H1 (cell line): ENCODE measurements around the gene NAXD. TPM values are rescaled to one million over a fixed set of nuclear protein-coding genes. Genes with fewer than 3 reads are reported as not detected.

Source experiments
- CTCF ChIA-PET: fragments of 300-600 bp; sonication (Branson Sonifier 250); formaldehyde crosslinking; loops from one replicate; lab custom pipeline; 2021; ENCODE audit not compliant: partially characterized antibody; lab: Charles Lee
- POLR2A ChIA-PET: fragments of 300-600 bp; sonication (Branson Sonifier 250); formaldehyde crosslinking; loops from one replicate; lab custom pipeline; 2021; ENCODE audit warnings: inconsistent platforms; ENCODE audit not compliant: partially characterized antibody; lab: Charles Lee
- DNase-seq, 2 experiments: peaks; one replicate each; pipeline versions ENCODE4 v3.0.0 to v3.0.0-alpha.2; 2010 to 2022; ENCODE audit warnings: low spot score in 2 of 2, low read depth in 1 of 2, mixed read lengths in 1 of 2
- FAIRE-seq: peaks from 2 replicates; lab custom pipeline; 2011; peaks lifted over from hg19 to GRCh38; lab: Jason Lieb, UNC
- H2AFZ ChIP-seq: 2 replicates; pipeline ENCODE4 v1.8.1; 2012; ENCODE audit warnings: low read length, inconsistent platforms
- H2AK5ac ChIP-seq: 2 replicates; pipeline ENCODE4 v1.6.1; 2013; ENCODE audit warnings: low read depth, low read length
- H2BK120ac ChIP-seq: replicated peaks from 2 replicates; pipeline ENCODE3; 2013; ENCODE audit warnings: low read depth, low read length, inconsistent platforms
- H2BK12ac ChIP-seq: 2 replicates; pipeline ENCODE4 v1.6.1; 2013; ENCODE audit warnings: low read depth, low read length
- H2BK15ac ChIP-seq: 2 replicates; pipeline ENCODE4 v1.6.1; 2013; ENCODE audit warnings: low read length
- H2BK20ac ChIP-seq: 2 replicates; pipeline ENCODE4 v1.6.1; 2013; ENCODE audit warnings: low read length
- H2BK5ac ChIP-seq: 2 replicates; pipeline ENCODE4 v1.6.1; 2013; ENCODE audit warnings: low read depth, low read length
- H3K14ac ChIP-seq: 2 replicates; pipeline ENCODE4 v1.6.1; 2013; ENCODE audit warnings: inconsistent platforms; ENCODE audit not compliant: insufficient read length
- H3K18ac ChIP-seq: 2 replicates; pipeline ENCODE4 v1.6.1; 2013; ENCODE audit warnings: low read length; ENCODE audit errors: extremely low read depth
- H3K23ac ChIP-seq: 2 replicates; pipeline ENCODE4 v1.6.1; 2013; ENCODE audit warnings: inconsistent platforms; ENCODE audit not compliant: insufficient read length
- H3K23me2 ChIP-seq: 2 replicates; pipeline ENCODE4 v1.6.1; 2013; ENCODE audit warnings: low read depth, low read length
- H3K27ac ChIP-seq: 2 replicates; pipeline ENCODE4 v1.6.1; 2011; ENCODE audit warnings: low read depth, low read length, inconsistent platforms
- H3K27me3 ChIP-seq, 4 experiments: replicated peaks in 1 of 4; 1 replicate in 1 of 4; 2 replicates in 3 of 4; pipeline versions ENCODE4 v1.6.1 to v1.8.1; 2011 to 2013; ENCODE audit warnings: low read length in 3 of 4, mild to moderate bottlenecking in 3 of 4, inconsistent platforms in 2 of 4, mixed read lengths in 2 of 4, moderate library complexity in 1 of 4; ENCODE audit not compliant: control insufficient read depth in 3 of 4, insufficient read depth in 3 of 4; ENCODE audit errors: extremely low read depth in 1 of 4
- H3K36me3 ChIP-seq, 4 experiments: 2 replicates each; pipeline versions ENCODE4 v1.6.1 to v1.8.1; 2011 to 2013; ENCODE audit warnings: mild to moderate bottlenecking in 4 of 4, low read length in 3 of 4, moderate library complexity in 2 of 4, control low read depth in 1 of 4, inconsistent platforms in 1 of 4; ENCODE audit not compliant: insufficient read depth in 4 of 4, control insufficient read depth in 2 of 4
- H3K4ac ChIP-seq: replicated peaks from 2 replicates; pipeline ENCODE3; 2013; ENCODE audit warnings: low read length, low read depth, mixed read lengths, inconsistent platforms; ENCODE audit not compliant: insufficient read length
- H3K4me1 ChIP-seq, 4 experiments: replicated peaks in 1 of 4; 1 replicate in 1 of 4; 2 replicates in 3 of 4; pipeline versions ENCODE4 v1.6.1 to v1.8.1; 2011 to 2013; ENCODE audit warnings: low read length in 3 of 4, inconsistent platforms in 2 of 4, mixed read lengths in 1 of 4; ENCODE audit not compliant: insufficient read depth in 4 of 4, control insufficient read depth in 3 of 4
- H3K4me2 ChIP-seq, 2 experiments: 2 replicates each; pipeline versions ENCODE4 v1.6.1 to v1.8.1; 2011 to 2013; ENCODE audit warnings: low read depth in 2 of 2, low read length in 2 of 2, control low read depth in 1 of 2, inconsistent platforms in 1 of 2, mild to moderate bottlenecking in 1 of 2; ENCODE audit not compliant: insufficient read depth in 1 of 2
- H3K4me3 ChIP-seq, 4 experiments: fragments of 200-600, 300-600 bp in 1 of 4; sonication (generic), shearing (Covaris generic), sonication (Bioruptor Twin) in 1 of 4; 2 replicates each; pipeline versions ENCODE4 v1.5.1 to v1.8.1; 2011 to 2016; ENCODE audit warnings: low read length in 4 of 4, low read depth in 3 of 4, control low read depth in 2 of 4, inconsistent platforms in 2 of 4, mild to moderate bottlenecking in 2 of 4, mixed read lengths in 1 of 4, moderate library complexity in 1 of 4; ENCODE audit not compliant: insufficient read depth in 2 of 4; ENCODE audit errors: extremely low read depth in 1 of 4
- H3K56ac ChIP-seq: replicated peaks from 2 replicates; pipeline ENCODE3; 2013; ENCODE audit warnings: low read depth, mild to moderate bottlenecking, mixed read lengths, low read length, inconsistent platforms; ENCODE audit not compliant: insufficient read length
- H3K79me1 ChIP-seq: 2 replicates; pipeline ENCODE4 v1.6.1; 2013; ENCODE audit warnings: low read depth, low read length, control low read depth
- H3K79me2 ChIP-seq, 2 experiments: 2 replicates each; pipeline versions ENCODE4 v1.6.1 to v1.8.1; 2012 to 2013; ENCODE audit warnings: low read length in 2 of 2, mild to moderate bottlenecking in 2 of 2, inconsistent platforms in 1 of 2; ENCODE audit not compliant: insufficient read depth in 2 of 2, control insufficient read depth in 1 of 2
- H3K9ac ChIP-seq, 4 experiments: replicated peaks in 1 of 4; 1 replicate in 1 of 4; 2 replicates in 3 of 4; pipeline versions ENCODE4 v1.6.1 to v1.8.1; 2011 to 2013; ENCODE audit warnings: low read depth in 3 of 4, low read length in 3 of 4, control low read depth in 2 of 4, mild to moderate bottlenecking in 2 of 4, moderate library complexity in 2 of 4, inconsistent platforms in 1 of 4; ENCODE audit errors: extremely low read depth in 1 of 4
- H3K9me3 ChIP-seq, 2 experiments: 2 replicates each; pipeline versions ENCODE4 v1.6.1 to v1.8.1; 2012 to 2013; ENCODE audit warnings: mild to moderate bottlenecking in 2 of 2, moderate library complexity in 2 of 2, control low read depth in 1 of 2, inconsistent platforms in 1 of 2, low read depth in 1 of 2, low read length in 1 of 2, mixed read lengths in 1 of 2; ENCODE audit not compliant: insufficient read depth in 2 of 2
- H4K20me1 ChIP-seq, 2 experiments: replicated peaks in 1 of 2; 2 replicates each; pipeline versions ENCODE3 to v1.8.1; 2011 to 2013; ENCODE audit warnings: inconsistent platforms in 2 of 2, low read length in 2 of 2, mild to moderate bottlenecking in 1 of 2; ENCODE audit not compliant: insufficient read depth in 2 of 2, control insufficient read depth in 1 of 2
- H4K5ac ChIP-seq: 2 replicates; pipeline ENCODE4 v1.6.1; 2013; ENCODE audit warnings: low read length, low read depth, mixed read lengths, inconsistent platforms; ENCODE audit not compliant: insufficient read length
- H4K8ac ChIP-seq: 2 replicates; pipeline ENCODE4 v1.8.0; 2013; ENCODE audit warnings: mild to moderate bottlenecking, moderate library complexity, low read length, inconsistent platforms; ENCODE audit not compliant: insufficient read depth; ENCODE audit errors: extremely low read depth
- H4K91ac ChIP-seq: replicated peaks from 2 replicates; pipeline ENCODE3; 2013; ENCODE audit warnings: low read length, mixed read lengths, inconsistent platforms; ENCODE audit not compliant: insufficient read length
- CHD2 ChIP-seq: IDR thresholded peaks from 2 replicates; pipeline ENCODE4 v1.6.1; 2012; ENCODE audit warnings: low read length, improper control_type of control experiment
- EGR1 ChIP-seq: IDR thresholded peaks from 2 replicates; pipeline ENCODE4 v1.6.1; 2011; ENCODE audit warnings: low read depth, low read length, borderline replicate concordance
- GTF2F1 ChIP-seq: IDR thresholded peaks from 2 replicates; pipeline ENCODE4 v1.6.1; 2012; ENCODE audit warnings: low read depth, low read length, improper control_type of control experiment, borderline replicate concordance
- HDAC2 ChIP-seq, 2 experiments: fragments of 300-600 bp in 1 of 2; sonication (generic) in 1 of 2; IDR thresholded peaks; 2 replicates each; pipeline ENCODE4 v1.6.1; 2011 to 2012; ENCODE audit warnings: low read depth in 2 of 2, low read length in 2 of 2, mild to moderate bottlenecking in 2 of 2, moderate library complexity in 2 of 2, borderline replicate concordance in 1 of 2, inconsistent platforms in 1 of 2
- JUN ChIP-seq: IDR thresholded peaks from 2 replicates; pipeline ENCODE4 v1.6.1; 2011; ENCODE audit warnings: low read depth, mild to moderate bottlenecking, improper control_type of control experiment, low read length
- POLR2AphosphoS5 ChIP-seq: IDR thresholded peaks from 2 replicates; pipeline ENCODE4 v1.6.1; 2011; ENCODE audit warnings: low read depth, low read length
- RAD21 ChIP-seq, 2 experiments: IDR thresholded peaks in 1 of 2; conservative IDR thresholded peaks in 1 of 2; 2 replicates each; pipeline ENCODE4 v1.6.1; 2011; ENCODE audit warnings: low read depth in 2 of 2, low read length in 2 of 2, improper control_type of control experiment in 1 of 2, inconsistent platforms in 1 of 2, mild to moderate bottlenecking in 1 of 2, moderate library complexity in 1 of 2
- RBBP5 ChIP-seq: IDR thresholded peaks from 2 replicates; pipeline ENCODE4 v1.7.1; 2012; ENCODE audit warnings: low read depth, mild to moderate bottlenecking, inconsistent platforms, low read length, moderate library complexity, borderline replicate concordance
- SIN3A ChIP-seq, 2 experiments: IDR thresholded peaks in 1 of 2; conservative IDR thresholded peaks in 1 of 2; 2 replicates each; pipeline ENCODE4 v1.6.1; 2011 to 2012; ENCODE audit warnings: low read length in 2 of 2, improper control_type of control experiment in 1 of 2, low read depth in 1 of 2, mild to moderate bottlenecking in 1 of 2
- SIRT6 ChIP-seq: IDR thresholded peaks from one replicate; pipeline ENCODE4 v1.7.1; 2012; ENCODE audit warnings: low read length, inconsistent platforms
- WGBS, 2 experiments: shearing (Covaris generic) in 1 of 2; methylation state at CpG; one replicate each; pipeline versions ENCODE4 v1.1.6 to v1.1.7; 2013 to 2015; ENCODE audit warnings: low lambda C conversion rate in 2 of 2, mixed read lengths in 2 of 2, inconsistent platforms in 1 of 2, low coverage in 1 of 2, missing lambda C conversion rate in 1 of 2; ENCODE audit not compliant: insufficient replicate concordance in 2 of 2, insufficient coverage in 1 of 2, insufficient read length in 1 of 2; ENCODE audit errors: extremely low coverage in 1 of 2, missing lambda C conversion rate in 1 of 2; 5-methylcytosine and 5-hydroxymethylcytosine counted together
- polyA plus RNA-seq, 7 experiments: library from polyadenylated mRNA; depleted of rRNA in 3 of 7; stranded (reverse) in 5 of 7; unstranded in 2 of 7; fragments of >200 nt in 5 of 7; fragments of 200-250 nt in 2 of 7; gene quantifications; 1 replicate in 5 of 7; 2 replicates in 1 of 7; 4 replicates in 1 of 7; pipeline versions ENCODE4 v1.2.1 to v1.2.3, GENCODE V29; 2011 to 2013; ENCODE audit warnings: missing spikeins in 2 of 7, mixed read lengths in 2 of 7
- total RNA-seq: library from RNA; stranded (reverse); fragmentation: NEBNext Ultra II Directional; extraction: Animal tissue kit (Norgen Biotek cat#: 25700); gene quantifications from 2 replicates; pipeline ENCODE4 v1.2.1, GENCODE V29; 2021
- TF ChIP-seq, protein P1 (sequence below): IDR thresholded peaks from 2 replicates; pipeline ENCODE4 v1.6.1; 2011; ENCODE audit warnings: low read depth, mild to moderate bottlenecking, low read length; ENCODE audit not compliant: insufficient read depth

The NAXD gene
- total and polyA plus RNA-seq, 2 of the 8 experiments (the other 6 are each of a cell fraction or from before 2014, with no cell fraction given): 25.4 to 35.5 TPM

DNA sequence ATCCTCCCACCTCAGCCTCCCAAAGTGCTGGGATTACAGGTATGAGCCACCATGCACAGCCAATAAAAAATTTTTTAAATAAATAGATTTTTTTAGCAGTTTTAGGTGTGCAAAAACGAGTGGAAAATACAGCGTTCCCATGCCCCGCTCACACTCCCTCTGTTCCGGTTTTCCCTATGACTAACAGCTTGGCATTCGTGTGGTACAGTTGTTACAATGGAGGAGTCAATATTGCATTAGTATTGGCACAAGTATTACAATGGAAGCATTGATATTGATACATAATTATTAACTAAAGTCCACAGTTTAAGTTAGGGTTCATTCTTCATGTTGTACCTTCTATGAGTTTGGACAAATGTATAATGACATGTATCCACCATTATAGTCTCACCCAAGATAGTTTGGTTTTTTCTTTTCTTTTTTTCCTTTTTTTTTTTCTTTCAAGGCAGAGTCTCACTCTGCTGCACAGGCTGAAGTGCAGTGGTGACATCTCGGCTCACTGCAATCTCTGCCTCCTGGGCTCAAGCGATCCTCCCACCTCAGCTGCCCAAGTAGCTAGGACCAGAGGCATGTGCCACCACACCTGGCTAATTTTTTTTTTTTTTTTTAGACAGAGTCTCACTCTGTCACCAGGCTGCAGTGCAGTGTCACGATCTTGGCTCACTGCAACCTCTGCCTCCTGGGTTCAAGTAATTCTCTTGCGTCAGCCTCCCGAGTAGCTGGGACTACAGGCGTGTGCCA is 38.4 kb upstream of the NAXD start:
- Histone ChIP-seq H4K20me1 (peaks cover 0 to 1% of the 10 kb centered on the region in 2 experiments), H3K23ac (no peak overlapping the region), H2AK5ac (no peak overlapping the region), H3K27ac (no peak overlapping the region), H3K18ac (no peak overlapping the region), H2BK12ac (no peak overlapping the region), H4K5ac (no peak overlapping the region), H3K36me3 (no peaks in the 10 kb centered on the region), H3K4me3 (no peak overlapping the region), H2BK20ac (no peak overlapping the region), H3K4me2 (no peak overlapping the region), H4K8ac (no peak overlapping the region; the same call in 1 of the 2 replicates), H3K79me1 (no peaks in the 10 kb centered on the region), H3K9me3 (no peaks in the 10 kb centered on the region), H3K4ac (no peak overlapping the region), H2BK5ac (no peak overlapping the region), H3K56ac (no peak overlapping the region), H2AFZ (no peak overlapping the region), H3K27me3 (no peaks in the 10 kb centered on the region), H3K23me2 (peaks cover 1% of the 10 kb centered on the region; the same call in 1 of the 2 replicates), H3K79me2 (no peaks in the 10 kb centered on the region), H2BK120ac (no peak overlapping the region), H3K9ac (no peak overlapping the region), H3K4me1 (peaks cover 0 to 6% (median 3%) of the 10 kb centered on the region in 4 experiments; a peak in 4 of 7 replicates), H3K14ac (no peak overlapping the region), H2BK15ac (no peak overlapping the region), H4K91ac (no peak overlapping the region)
- FAIRE-seq (no peak), DNase-seq (no peak)
- 90% methylated on average over 9 of the region's 11 CpGs; no CpG with 5 or more reads in 1 of the 2 experiments for WGBS, 2 experiments
- ChIA-PET POLR2A (no interaction called here), CTCF (interaction anchor here (0.9 to 1.3 kb wide), 5 partner anchors 11 to 121 kb away, joined by 3 to 5 read pairs (median 3); no protein-coding TSS in a partner anchor)
- no peak for TF ChIP-seq RAD21 (IDR thresholded peaks at IDR 0.05 in 1 of 2, conservative IDR thresholded peaks at IDR 0.05 in 1 of 2; ENCODE audit: low read depth in 2 of 2, low read length in 2 of 2)
- no peak for TF ChIP-seq SIN3A (conservative IDR thresholded peaks at IDR 0.05 in 1 of 2, IDR thresholded peaks at IDR 0.05 in 1 of 2; ENCODE audit: low read depth in 1 of 2, low read length in 2 of 2)
- no peak for TF ChIP-seq EGR1
- TF ChIP-seq GTF2F1: no peak
- no peak for TF ChIP-seq CHD2
- no peak for TF ChIP-seq JUN
- TF ChIP-seq RBBP5: no peak
- TF ChIP-seq, protein P1, sequence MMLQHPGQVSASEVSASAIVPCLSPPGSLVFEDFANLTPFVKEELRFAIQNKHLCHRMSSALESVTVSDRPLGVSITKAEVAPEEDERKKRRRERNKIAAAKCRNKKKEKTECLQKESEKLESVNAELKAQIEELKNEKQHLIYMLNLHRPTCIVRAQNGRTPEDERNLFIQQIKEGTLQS: no peak
- TF ChIP-seq HDAC2 (IDR thresholded peaks at IDR 0.05; ENCODE audit: borderline replicate concordance in 1 of 2, low read depth in 2 of 2, low read length in 2 of 2): no peak
- no peak for TF ChIP-seq POLR2AphosphoS5
- TF ChIP-seq SIRT6: no peak
